Measurements from ENCODE around the gene DAPK2.

Gene DAPK2

DNA sequence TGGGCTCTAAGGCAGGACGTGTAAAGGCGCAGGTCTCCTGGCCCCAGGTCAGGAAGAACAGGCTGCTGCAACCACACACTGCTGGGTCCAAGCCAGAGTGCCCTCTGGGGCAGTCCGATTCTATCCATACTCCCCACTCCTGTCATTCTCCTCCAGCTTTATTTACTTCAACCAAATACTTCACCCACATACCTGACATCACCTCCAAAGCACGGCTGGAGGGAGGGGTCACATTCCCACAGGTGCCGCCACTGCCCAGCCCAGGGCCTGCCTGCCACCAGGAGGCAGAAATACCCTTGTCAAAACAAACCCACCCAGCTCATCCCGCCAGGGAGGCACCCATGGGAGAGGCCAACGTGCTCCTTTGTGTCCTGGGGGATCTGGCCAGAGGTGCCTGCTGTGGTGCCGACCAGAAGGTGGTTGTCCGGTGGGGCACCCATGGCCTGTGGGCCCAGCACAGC, 100.4 kb downstream of the DAPK2 start:
- in situ Hi-C loops (cut with HindIII; ENCODE audit: low pct_unique_long_range_greater_than_20kb, low sequenced_read_pairs), result no loop called here
- DNase-seq (ENCODE audit: low read depth in 1 of 2, low spot score in 1 of 2), result peak; percentile 77 to 98
- TF ChIP-seq JUND (IDR thresholded peaks at IDR 0.05; ENCODE audit: low read depth), result peak; percentile 91

DNA sequence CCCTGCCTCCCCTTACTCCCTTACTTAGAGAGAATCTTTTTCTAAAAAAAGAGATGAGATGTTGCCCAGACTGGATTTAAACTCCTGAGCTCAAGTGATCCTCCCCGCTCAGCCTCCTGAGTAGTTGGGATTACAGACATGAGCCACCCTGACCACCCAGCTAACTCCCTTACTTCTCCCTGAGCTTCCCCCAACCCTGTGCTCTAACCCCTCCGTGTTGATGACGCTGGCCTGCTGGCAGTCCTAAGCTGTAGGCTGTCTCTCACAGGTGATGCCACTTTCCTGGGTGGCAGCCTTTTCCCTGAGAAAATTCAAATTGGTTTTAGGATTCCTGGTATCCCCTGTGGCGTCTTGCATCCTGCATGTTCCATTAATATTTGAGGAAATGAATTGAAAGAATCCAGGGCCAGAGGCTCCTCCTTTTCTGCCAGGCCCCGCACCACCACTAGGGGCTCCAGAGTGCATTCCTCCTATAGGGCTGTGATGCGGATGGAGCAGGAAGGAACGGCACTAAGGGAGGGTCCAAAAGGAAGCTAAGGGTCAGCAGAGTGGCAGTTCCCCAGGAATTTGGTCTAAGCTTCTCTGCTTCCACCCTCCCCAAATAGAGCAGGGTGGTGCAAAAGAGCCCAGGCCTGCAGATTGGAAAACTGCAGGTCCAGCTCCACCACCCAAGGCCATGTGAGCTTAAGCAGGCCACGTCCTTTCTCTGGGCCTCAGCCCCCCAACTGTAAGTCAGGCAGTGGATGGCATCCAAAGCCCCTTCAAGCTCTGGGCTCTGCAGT, 101.1 kb downstream of the DAPK2 start:
- no peak for TF ChIP-seq JUND (IDR thresholded peaks at IDR 0.05; ENCODE audit: low read depth)
- DNase-seq (ENCODE audit: low read depth in 1 of 2, low spot score in 1 of 2), result peak; percentile 47 to 92
- in situ Hi-C loops (cut with HindIII; ENCODE audit: low pct_unique_long_range_greater_than_20kb, low sequenced_read_pairs), result no loop called here

DNA sequence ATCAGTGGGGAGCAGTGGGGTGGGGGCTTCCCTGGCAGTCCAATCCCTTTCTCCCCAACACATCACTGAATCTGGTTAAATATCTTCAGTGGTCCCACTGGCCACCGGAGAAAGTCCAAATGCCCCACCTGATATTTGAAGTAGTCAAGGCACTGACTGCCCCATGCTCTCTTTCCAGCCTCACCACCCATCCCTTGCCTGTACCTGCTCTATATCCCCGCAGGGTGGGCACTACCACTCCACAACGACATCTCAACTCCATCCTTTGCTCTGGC, 101.7 kb downstream of the DAPK2 start:
- TF ChIP-seq JUND (IDR thresholded peaks at IDR 0.05; ENCODE audit: low read depth), result no peak
- DNase-seq (ENCODE audit: low read depth in 1 of 2, low spot score in 1 of 2), result no peak
- in situ Hi-C loops (cut with HindIII; ENCODE audit: low pct_unique_long_range_greater_than_20kb, low sequenced_read_pairs), result no loop called here

DNA sequence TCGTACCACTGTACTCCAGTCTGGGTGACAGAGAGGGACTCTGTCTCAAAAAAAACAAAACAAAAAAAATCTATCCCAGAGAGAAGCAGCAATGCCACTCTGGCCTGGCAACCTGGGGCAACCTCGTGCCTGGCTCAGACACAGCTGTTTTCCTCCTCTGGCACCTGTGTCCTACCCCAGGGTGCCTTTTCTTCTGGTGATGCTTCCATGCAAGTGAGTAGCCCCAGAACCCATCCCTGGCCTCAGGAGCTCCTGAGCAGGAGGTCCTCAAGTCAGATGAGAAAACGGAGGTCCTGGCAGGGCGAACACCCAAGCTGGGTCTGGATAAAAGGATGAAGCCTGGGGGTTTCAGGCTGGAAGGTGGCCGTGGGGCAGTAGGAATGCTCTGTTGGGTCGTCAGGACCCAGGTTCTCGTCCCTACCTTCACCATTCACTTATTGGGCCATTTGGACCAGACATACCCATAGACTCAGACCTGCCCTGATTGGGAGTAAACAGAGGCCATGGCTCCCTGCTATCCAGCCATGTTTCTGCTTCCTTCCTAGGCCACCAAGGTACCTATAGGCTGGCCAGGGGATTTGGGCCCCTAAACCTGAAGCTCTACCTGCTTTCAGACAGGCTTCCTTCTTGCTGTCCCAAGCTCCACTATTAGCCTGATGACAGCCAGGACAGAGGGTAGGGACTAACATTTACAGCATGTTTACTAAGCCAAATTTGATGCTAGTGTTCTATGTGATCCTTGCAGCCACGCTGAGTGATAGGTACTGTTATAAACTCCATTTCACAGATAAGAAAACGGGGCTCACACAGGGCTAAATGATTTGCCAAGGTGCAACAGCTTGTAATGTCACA, 102.2 kb downstream of the DAPK2 start:
- in situ Hi-C loops (cut with HindIII; ENCODE audit: low pct_unique_long_range_greater_than_20kb, low sequenced_read_pairs), result no loop called here
- no peak for DNase-seq (ENCODE audit: low read depth in 1 of 2, low spot score in 1 of 2)
- TF ChIP-seq JUND (IDR thresholded peaks at IDR 0.05; ENCODE audit: low read depth), result no peak

DNA sequence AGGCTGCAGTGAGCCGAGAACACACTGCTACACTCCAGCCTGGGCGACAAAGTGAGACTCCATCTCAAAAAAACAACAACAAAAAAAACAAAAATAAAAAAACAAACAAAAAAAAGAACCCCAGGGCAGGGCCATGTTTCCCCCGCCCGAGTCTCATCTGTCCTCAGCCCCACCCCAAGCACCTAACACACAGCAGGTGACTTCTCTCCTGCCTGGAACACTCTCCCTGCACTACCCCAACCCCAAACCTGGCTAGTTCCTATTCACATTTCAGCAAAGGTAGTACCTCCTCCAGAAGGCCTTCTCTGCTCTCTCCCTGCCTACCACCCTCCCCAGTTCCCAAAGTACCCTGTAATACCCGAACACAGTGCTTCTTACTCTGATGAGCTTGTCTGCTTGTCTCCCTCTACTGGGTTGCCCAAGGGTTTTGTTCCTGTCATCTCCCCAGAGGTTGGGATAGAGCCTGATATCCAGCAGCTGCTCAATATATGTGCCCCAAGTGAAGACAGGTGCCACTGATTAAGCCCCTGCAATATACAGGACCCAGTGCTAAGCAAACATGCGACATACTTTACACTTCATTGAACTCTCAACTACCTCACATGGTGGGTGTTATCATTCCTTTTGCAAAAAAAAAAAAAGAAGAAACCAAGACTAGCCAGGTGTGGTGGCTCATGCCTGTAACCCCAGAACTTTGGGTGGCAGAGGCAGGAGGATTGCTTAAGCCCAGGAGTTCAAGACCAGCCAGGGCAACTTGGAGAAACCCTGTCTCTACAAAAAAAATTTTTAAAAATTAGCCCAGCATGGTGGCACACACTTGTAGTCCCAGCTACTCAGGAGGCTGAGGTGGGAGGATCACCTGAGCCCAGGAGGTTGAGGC, 103.6 kb downstream of the DAPK2 start:
- in situ Hi-C loops (cut with HindIII; ENCODE audit: low pct_unique_long_range_greater_than_20kb, low sequenced_read_pairs), result no loop called here
- DNase-seq (ENCODE audit: low read depth in 1 of 2, low spot score in 1 of 2), result no peak
- TF ChIP-seq JUND (IDR thresholded peaks at IDR 0.05; ENCODE audit: low read depth), result no peak

DNA sequence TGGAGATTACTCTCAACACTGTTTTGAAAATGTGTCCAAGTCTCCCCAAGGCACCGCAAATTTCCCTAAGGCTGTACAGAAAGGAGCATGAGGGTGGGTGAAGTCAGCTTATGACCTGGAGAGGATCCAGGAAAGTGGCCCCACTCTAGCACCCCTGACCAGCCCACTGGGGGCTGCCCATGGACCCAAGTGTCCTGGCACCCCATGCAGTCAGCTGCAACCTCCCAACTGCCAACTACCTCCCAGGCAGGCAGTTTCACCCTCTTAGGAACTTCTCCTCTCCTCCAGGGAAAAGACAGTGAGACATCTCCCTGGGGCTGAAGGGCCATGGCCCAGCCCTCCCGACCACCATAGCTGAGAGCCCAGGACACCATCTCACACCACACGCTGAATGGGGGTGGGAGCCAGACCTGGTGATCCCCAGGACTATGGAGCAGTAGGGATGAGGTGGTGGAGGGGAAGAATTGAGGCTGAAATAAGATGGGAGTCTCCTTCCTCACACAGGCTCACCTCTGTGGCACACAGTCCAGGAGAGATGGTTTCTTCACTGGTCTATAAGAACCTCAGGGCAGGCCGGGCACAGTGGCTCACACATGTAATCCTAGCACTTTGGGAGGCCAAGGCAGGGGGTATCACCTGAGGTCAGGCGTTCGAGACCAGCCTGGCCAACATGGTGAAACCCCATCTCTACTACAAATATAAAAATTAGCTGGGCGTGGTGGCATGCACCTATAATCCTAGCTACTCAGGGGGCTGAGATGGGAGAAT, 104.4 kb downstream of the DAPK2 start:
- in situ Hi-C loops (cut with HindIII; ENCODE audit: low pct_unique_long_range_greater_than_20kb, low sequenced_read_pairs), result no loop called here
- DNase-seq (ENCODE audit: low read depth in 1 of 2, low spot score in 1 of 2), result no peak
- no peak for TF ChIP-seq JUND (IDR thresholded peaks at IDR 0.05; ENCODE audit: low read depth)

DNA sequence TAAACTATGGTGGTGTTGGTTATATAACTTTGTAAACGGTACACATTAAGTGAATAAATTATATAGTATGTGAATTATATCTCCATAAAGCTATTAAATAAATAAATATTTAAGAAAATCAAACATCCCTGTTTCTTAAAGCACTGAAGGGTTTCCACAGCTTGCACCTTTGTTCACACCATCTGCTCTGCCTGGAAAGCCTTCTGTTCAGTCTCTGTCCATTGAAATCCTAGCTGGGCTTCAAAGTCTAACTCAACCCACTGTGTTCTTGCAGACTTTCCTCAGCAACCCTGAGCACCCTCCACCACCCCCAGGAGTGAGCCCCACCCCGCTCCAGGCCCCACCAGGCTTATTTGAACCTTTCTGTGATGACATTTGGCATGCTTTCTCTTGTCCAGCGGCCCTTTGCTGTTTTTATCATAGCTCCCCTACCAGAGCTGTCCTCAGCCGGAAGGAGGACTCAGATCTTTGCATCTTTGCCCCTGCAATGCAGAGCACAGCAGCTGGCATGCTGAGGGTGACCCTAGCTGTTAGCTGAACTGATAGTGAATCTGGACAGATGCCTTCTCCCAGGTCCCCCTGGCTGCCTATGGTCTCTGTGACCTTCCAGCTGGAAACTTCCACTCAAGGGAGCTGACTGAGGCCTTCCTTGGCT, 105.2 kb downstream of the DAPK2 start:
- in situ Hi-C loops (cut with HindIII; ENCODE audit: low pct_unique_long_range_greater_than_20kb, low sequenced_read_pairs), result no loop called here

DNA sequence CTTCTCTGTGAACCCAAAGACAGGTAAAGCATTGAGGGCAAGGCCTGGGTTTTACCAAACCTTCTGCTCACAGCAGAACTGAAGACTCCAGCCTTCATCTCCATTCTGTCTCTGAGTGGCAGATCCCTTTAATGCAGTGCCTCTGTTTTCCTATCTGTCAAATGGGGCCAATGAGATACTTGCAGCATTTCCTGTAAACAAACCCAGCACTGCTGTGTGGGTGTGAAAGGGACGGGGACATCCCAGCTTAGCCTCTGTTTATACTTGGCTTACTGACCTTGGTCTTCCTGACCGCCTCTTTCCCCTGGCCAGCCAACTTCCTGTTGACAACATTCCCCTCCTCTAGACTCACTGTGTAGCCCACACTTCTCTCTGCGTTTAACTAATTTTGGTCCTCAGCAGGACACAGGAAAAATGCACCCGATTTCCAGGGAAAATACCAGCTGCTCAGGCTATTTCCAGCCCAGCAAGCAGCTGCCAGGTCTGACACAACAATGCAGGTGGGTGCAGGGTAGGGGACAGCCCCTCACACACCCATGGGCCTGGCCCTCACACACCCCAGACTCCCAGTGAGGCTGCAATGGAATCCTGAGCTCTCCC, 106.7 kb downstream of the DAPK2 start:
- in situ Hi-C loops (cut with HindIII; ENCODE audit: low pct_unique_long_range_greater_than_20kb, low sequenced_read_pairs), result no loop called here
- DNase-seq (ENCODE audit: low read depth in 1 of 2, low spot score in 1 of 2), result no peak
- TF ChIP-seq JUND (IDR thresholded peaks at IDR 0.05; ENCODE audit: low read depth), result no peak

More for the DNA sequence above, 105.2 kb downstream of the DAPK2 start:
- TF ChIP-seq JUND (IDR thresholded peaks at IDR 0.05; ENCODE audit: low read depth), result no peak
- DNase-seq (ENCODE audit: low read depth in 1 of 2, low spot score in 1 of 2), result no peak

DNA sequence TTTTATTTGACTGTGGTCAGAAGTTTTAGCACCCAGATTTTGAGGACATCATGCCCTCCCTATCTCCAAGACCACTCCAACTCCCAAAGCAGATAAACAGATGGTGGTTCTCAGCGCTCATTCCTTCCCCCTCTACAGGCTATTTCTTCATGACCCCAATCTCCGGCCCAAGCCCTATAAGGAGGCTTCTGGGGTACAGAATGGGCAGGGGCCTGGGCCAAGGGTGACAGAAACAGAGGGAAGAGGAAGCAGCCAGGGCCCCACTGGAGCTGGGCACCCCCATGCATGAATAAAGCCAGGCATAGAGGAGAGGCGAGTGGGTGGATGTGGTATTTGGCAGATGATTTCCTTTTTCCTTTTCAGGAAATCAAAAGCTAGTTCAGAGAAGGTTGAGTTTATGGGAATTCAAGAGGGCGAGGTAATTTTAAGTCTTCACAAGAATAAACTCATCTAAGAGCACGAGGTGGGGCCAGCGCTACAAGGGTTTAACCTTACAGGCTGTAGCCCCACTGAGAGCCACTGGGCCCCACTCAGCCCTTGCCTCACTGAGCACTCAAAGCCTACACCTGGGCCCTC, 107.7 kb downstream of the DAPK2 start:
- TF ChIP-seq JUND (IDR thresholded peaks at IDR 0.05; ENCODE audit: low read depth), result no peak
- in situ Hi-C loops (cut with HindIII; ENCODE audit: low pct_unique_long_range_greater_than_20kb, low sequenced_read_pairs), result no loop called here
- DNase-seq (ENCODE audit: low read depth in 1 of 2, low spot score in 1 of 2), result no peak

DNA sequence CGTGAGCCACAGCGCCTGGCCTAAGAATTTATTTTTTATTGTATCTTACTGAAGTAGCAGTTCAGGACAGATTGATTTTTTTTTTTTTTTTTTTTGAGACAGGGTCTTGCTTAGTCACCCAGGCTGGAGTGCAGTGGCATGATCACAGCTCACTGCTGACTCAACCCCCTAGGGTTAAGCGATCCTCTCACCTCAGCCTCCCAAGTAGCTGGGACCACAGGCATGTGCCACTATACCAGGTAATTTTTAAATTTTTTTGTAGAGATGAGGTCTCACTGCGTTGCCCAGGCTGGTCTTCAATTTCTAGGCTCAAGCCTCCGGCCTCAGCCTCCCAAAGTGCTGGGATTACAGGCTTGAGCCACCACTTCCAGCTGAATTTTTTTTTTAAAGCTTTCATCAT, 112.8 kb downstream of the DAPK2 start:
- in situ Hi-C loops (cut with HindIII; ENCODE audit: low pct_unique_long_range_greater_than_20kb, low sequenced_read_pairs), result no loop called here
- TF ChIP-seq JUND (IDR thresholded peaks at IDR 0.05; ENCODE audit: low read depth), result no peak
- DNase-seq (ENCODE audit: low read depth in 1 of 2, low spot score in 1 of 2), result no peak

DNA sequence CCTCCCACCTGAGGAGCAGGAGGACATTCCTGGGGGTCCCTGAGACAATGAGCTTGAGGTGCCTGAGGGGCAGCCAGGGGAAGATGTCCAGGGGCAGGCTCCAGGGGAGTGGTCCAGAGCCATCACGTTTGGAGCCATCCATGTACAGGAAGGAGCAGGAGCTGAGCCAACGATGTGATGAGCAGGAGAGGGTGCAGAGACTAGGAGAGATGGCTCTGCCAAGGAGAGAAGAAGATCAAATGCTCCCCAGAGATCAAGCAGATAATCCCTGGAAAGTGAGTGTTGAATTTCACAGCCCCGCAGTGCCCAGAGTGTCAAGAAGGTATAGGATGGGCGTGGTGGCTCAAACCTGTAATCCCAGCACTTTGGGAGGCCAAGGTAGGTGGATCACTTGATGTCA, 114.7 kb downstream of the DAPK2 start:
- in situ Hi-C loops (cut with HindIII; ENCODE audit: low pct_unique_long_range_greater_than_20kb, low sequenced_read_pairs), result no loop called here
- DNase-seq (ENCODE audit: low read depth in 1 of 2, low spot score in 1 of 2), result no peak
- no peak for TF ChIP-seq JUND (IDR thresholded peaks at IDR 0.05; ENCODE audit: low read depth)

Measured in T47D (cell line).